ENCODE data around the gene TAF1B. TPM values are rescaled to one million over a fixed set of nuclear protein-coding genes. Genes with fewer than 3 reads are reported as not detected.

The TAF1B gene
- total RNA-seq, 4 donors from 2014 or later = 0.80 to 18.9 (median 4.4) TPM; not detected in 1

GRCh38 chr2:9814129-9814868, 29.0 kb upstream of the TAF1B start:
- no peaks in the 10 kb centered on the region for H3K9me3 ChIP-seq
- H3K36me3 ChIP-seq = no peaks in the 10 kb centered on the region
- DNase-seq = no peak
- H3K4me3 ChIP-seq = no peak overlapping the region
- intact Hi-C loops (cut with DNase I; ENCODE audit: low total_unique reads) = loop anchor here (1.0 to 2.0 kb wide), 2 partner anchors 235 to 283 kb away; no protein-coding TSS in a partner anchor
- in situ Hi-C loops (cut with MboI; ENCODE audit: low pct_ligation_motif_present in 1 of 4, low pct_unique_long_range_greater_than_20kb in 1 of 4, low sequenced_read_pairs in 3 of 4) = loop anchor here in 2 of 4 donors (10.0 to 25.0 kb wide), 2 partner anchors 241 to 248 kb away; no protein-coding TSS in a partner anchor
- no peaks in the 10 kb centered on the region for H3K27me3 ChIP-seq
- no peak overlapping the region for H3K27ac ChIP-seq
- no peak for TF ChIP-seq POLR2A (IDR thresholded peaks at IDR 0.05)
- TF ChIP-seq EP300 (IDR thresholded peaks at IDR 0.05; ENCODE audit: low read depth) = no peak
- TF ChIP-seq CTCF (IDR thresholded peaks at IDR 0.05) = peak in 2 of 5 experiments; percentile 11 to 44
- 20 to 63% methylated on average over 3 to 23 of the region's 24 CpGs for WGBS, 2 donors (ENCODE audit: low coverage in 1 of 2)
- peaks cover 4 to 11% (median 10%) of the 10 kb centered on the region in 4 donors for H3K4me1 ChIP-seq

- H3K9me3 ChIP-seq = no peaks in the 10 kb centered on the region
- H3K36me3 ChIP-seq = no peaks in the 10 kb centered on the region
- in situ Hi-C loops (cut with MboI; ENCODE audit: low pct_ligation_motif_present in 1 of 4, low pct_unique_long_range_greater_than_20kb in 1 of 4, low sequenced_read_pairs in 3 of 4) = loop anchor here in 2 of 4 donors (10.0 to 25.0 kb wide), 2 partner anchors 240 to 247 kb away; no protein-coding TSS in a partner anchor
- 75 to 85% methylated on average over 2 to 4 of the region's 4 CpGs for WGBS, 2 donors (ENCODE audit: low coverage in 1 of 2)
- intact Hi-C loops (cut with DNase I; ENCODE audit: low total_unique reads) = loop anchor here (2.0 kb wide), 1 partner anchor 234 kb away; no protein-coding TSS in a partner anchor
- no peaks in the 10 kb centered on the region for H3K27me3 ChIP-seq
- H3K4me3 ChIP-seq = no peak overlapping the region
- no peak for DNase-seq
- TF ChIP-seq POLR2A (IDR thresholded peaks at IDR 0.05) = no peak
- no peak for TF ChIP-seq POLR2AphosphoS5 (IDR thresholded peaks at IDR 0.05)
- TF ChIP-seq CTCF (IDR thresholded peaks at IDR 0.05) = no peak
- no peak for TF ChIP-seq EP300 (IDR thresholded peaks at IDR 0.05; ENCODE audit: low read depth)
- peaks cover 4 to 9% (median 8%) of the 10 kb centered on the region in 4 donors for H3K4me1 ChIP-seq
- H3K27ac ChIP-seq = no peak overlapping the region
Measured at GRCh38 chr2:9815076-9815475, 28.2 kb upstream of the TAF1B start.

GRCh38 chr2:9815844-9816279, 27.4 kb upstream of the TAF1B start:
- Histone ChIP-seq H3K9me3 (no peaks in the 10 kb centered on the region), H3K4me1 (peaks cover 4 to 9% (median 8%) of the 10 kb centered on the region in 4 donors), H3K27ac (no peak overlapping the region), H3K4me3 (no peak overlapping the region), H3K27me3 (no peaks in the 10 kb centered on the region), H3K36me3 (no peaks in the 10 kb centered on the region)
- intact Hi-C loops (cut with DNase I; ENCODE audit: low total_unique reads) (loop anchor here (2.0 kb wide), 1 partner anchor 233 kb away; no protein-coding TSS in a partner anchor), in situ Hi-C loops (cut with MboI; ENCODE audit: low pct_ligation_motif_present in 1 of 4, low pct_unique_long_range_greater_than_20kb in 1 of 4, low sequenced_read_pairs in 3 of 4) (loop anchor here in 2 of 4 donors (10.0 to 25.0 kb wide), 2 partner anchors 239 to 246 kb away; no protein-coding TSS in a partner anchor)
- WGBS, 2 donors (ENCODE audit: low coverage in 1 of 2) = 88 to 97% methylated on average over 6 to 17 of the region's 17 CpGs
- no peak for TF ChIP-seq CTCF (IDR thresholded peaks at IDR 0.05)
- no peak for TF ChIP-seq POLR2AphosphoS5 (IDR thresholded peaks at IDR 0.05)
- TF ChIP-seq EP300 (IDR thresholded peaks at IDR 0.05; ENCODE audit: low read depth) = no peak
- no peak for TF ChIP-seq POLR2A (IDR thresholded peaks at IDR 0.05)
- DNase-seq = no peak

GRCh38 chr2:9818097-9818496, 25.2 kb upstream of the TAF1B start:
- Histone ChIP-seq H3K27me3 (no peaks in the 10 kb centered on the region), H3K4me1 (peaks cover 4 to 9% (median 8%) of the 10 kb centered on the region in 4 donors), H3K4me3 (no peak overlapping the region), H3K27ac (no peak overlapping the region), H3K36me3 (no peaks in the 10 kb centered on the region), H3K9me3 (no peaks in the 10 kb centered on the region)
- intact Hi-C loops (cut with DNase I; ENCODE audit: low total_unique reads) (no loop called here), in situ Hi-C loops (cut with MboI; ENCODE audit: low pct_ligation_motif_present in 1 of 4, low pct_unique_long_range_greater_than_20kb in 1 of 4, low sequenced_read_pairs in 3 of 4) (loop anchor here in 2 of 4 donors (10.0 to 25.0 kb wide), 2 partner anchors 237 to 244 kb away; no protein-coding TSS in a partner anchor)
- TF ChIP-seq POLR2A (IDR thresholded peaks at IDR 0.05) (no peak), CTCF (IDR thresholded peaks at IDR 0.05) (no peak), EP300 (IDR thresholded peaks at IDR 0.05; ENCODE audit: low read depth) (no peak), POLR2AphosphoS5 (IDR thresholded peaks at IDR 0.05) (no peak)
- no peak for DNase-seq
- 69 to 79% methylated on average over 2 of the region's 2 CpGs for WGBS, 2 donors (ENCODE audit: low coverage in 1 of 2)

All from transverse colon (tissue), 4 donors.